GM21717 (cell line): Measurements from ENCODE around the gene B3GALT2.

Experiments
- ATAC-seq: cut with Tn5 transposase; IDR thresholded peaks from one replicate; pipeline ENCODE4 v1.9.1; 2021; ENCODE audit warnings: mild to moderate bottlenecking, moderate library complexity; ENCODE audit not compliant: unreplicated experiment

B3GALT2 gene

DNA sequence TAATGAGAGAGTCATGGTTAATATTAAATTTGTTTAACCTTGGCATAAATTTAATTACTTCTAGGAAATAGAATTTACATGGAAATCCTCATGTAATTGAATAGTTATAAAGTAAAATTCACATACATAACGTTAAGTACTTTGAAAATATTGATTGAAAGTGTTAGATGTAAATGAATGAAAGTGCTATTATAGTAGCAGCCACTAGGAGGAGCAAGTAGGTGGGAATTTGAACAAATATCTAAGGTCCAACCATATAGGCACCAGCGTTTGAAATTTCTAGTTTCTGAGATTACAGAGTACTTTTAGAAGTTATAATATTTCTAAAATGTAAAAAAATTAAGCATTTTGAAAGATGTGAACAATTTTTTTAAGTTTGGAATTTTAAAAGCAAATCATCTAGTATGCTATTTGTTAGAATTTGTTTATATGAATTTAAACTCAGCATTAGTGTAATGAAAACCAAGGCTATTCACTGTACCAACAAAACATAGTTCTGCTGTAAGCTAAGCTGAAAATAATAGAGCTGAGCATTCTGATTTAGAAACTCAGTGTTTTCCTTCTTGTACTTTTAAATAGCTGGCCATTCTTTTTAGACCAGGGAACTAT lies 3.3 kb downstream of the B3GALT2 start:
- peak; percentile 76 for ATAC-seq

DNA sequence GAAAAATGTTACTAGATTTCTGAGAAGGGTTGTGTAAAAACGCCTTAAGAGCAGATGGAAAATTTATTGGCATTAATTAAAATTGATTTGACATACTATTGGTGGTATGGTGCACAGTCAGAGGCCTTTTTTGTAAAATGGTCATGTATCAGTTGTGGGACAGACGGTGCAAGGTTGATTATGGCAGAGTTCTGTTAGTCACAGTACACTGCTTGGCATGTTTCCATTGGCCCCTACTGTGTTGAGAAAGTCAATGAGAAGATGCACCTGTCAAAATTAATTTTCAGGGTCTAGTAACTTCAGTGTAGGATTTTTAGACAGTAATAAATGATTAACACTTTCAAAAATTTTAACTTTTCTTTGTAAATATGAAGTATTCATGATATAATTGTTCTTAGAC lies 4.4 kb downstream of the B3GALT2 start:
- no peak for ATAC-seq

DNA sequence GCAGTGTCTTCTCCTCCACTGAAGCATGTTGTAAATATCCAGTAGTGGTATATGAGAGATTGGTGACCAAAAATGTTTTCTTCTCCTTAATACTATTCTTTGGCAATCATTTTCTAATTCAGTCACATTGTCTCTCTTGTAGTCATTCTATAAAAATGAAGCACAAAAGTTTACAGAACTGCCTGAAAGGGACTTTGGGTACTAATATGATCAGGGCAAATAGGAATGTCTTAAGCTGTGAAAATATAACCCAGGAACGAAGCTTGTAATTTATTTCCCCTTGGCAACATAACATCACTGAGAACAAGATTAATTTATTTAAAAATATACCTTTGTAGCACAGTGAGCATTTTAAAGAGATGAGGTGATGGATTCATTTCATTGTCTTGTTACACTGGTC lies 4.9 kb downstream of the B3GALT2 start:
- ATAC-seq: no peak

DNA sequence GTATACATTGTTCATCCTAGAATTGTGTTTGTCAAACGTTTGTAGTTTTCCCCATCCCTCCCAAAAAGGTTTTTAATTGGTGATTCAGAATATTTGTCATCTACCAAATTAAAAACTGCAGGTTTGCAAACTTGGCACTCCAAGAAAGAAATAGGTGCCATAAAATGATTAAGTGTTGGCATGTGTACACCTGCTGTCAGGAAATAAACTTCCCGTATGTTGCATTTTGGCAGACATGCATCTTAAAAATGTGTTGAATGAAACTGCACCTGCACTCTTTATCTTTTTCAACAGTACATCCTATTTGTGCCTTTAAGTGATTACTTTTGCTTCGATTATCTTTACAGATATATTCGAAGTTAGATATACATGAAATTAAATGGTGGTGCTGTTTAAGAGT lies 7.3 kb downstream of the B3GALT2 start:
- no peak for ATAC-seq

DNA sequence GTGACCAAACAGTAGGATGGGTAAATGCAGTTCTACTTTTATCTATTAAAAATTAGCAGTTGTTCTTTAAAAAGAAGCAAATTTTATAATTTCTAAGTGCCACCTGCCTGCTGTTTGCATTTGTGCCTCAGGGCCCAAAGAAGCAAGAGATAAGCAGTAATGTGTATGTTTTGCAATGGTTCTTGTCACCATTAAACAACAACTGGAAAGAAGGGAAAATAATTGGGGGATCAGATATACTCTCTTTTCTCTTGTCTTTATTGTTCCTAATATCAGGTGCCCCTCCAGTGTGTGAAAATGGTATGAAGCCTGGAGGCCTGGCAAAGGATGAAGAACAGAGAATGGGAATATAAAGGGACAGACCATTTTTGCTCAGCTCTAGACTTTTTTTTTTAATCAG lies 9.6 kb downstream of the B3GALT2 start:
- ATAC-seq: no peak

DNA sequence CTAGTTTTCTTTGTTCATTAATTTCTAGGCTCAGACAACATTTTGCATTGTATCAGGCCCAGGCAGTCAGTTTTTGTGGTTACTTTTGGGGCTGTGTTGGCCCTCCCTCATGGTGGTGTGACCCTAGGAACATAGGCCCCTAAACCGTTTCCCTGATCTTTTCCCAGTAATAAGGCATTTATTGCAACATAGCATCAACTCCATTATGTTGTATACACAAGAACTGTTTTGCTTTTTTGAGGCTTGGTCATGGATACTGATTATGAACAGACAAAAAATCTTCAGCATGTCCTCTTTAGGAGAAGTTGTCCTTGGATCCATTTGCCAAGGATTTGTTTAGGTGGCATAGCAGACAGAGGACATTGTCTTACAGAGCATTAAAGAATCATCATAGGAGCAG lies 10.3 kb downstream of the B3GALT2 start:
- no peak for ATAC-seq

DNA sequence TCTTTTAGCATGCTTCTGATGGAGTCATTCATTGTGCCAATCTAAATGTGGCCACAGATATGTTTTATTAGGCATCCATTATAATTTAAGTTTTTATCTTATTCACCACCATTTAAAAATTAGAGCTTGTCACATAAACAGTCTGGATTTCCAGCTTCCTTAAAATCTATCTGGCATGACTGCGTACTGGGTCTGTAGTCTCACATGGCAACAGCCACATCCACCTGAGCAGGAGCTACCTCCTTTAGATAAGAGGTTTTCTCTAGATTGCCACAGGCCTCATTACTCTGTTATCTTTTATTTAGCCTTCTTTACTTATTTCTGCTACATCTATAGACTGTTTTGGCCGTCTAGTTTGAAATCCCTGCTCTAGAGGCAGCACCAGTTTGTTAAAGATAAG lies 29.1 kb downstream of the B3GALT2 start:
- no peak for ATAC-seq

DNA sequence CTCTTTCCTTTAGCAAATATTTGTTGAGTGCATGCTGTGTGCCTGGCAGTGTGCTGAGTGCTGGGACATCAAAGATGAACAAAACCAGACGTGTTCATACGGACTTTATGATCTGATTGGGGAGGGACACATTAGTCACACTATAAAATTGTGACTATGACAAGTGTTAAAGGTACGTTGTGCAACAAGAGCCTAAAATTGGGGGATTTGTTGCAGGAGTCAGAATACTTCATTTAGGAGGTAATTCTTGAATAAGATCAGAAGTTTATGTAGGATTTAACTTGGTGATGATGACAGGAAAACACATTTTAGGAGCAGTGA lies 29.6 kb downstream of the B3GALT2 start:
- ATAC-seq: no peak

DNA sequence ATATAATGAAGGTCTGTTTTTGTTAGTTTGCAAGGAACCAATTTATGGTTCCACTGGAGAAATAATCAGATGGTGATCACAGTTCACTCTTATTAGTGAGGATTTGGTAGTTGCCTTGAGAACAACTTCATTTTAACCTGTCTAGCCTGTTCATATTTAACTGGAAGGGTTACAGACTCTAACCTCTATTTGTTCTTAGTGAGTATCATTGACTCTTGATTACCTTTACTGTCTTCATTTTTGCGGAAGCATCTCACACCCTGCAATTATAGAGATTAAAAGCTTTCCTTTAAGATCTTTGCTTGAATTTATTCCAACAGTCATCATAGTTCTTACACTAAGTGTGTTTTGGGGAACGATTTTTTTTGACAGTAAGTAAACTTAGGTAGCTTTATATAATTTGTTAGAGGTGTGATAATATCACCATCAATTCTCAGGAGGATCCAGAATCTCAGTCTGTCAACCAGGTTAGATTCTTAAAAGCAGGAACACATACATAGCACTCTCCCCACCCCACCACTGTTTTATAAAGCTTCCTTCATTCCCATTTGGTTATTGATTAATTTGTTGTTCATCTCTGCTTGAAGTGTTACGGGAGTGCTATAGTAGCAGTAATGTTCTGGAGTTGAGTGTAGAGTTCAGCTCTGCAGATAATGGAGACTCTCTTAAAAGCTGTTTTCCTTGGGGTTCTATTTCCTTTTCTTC lies 30.1 kb downstream of the B3GALT2 start:
- no peak for ATAC-seq

DNA sequence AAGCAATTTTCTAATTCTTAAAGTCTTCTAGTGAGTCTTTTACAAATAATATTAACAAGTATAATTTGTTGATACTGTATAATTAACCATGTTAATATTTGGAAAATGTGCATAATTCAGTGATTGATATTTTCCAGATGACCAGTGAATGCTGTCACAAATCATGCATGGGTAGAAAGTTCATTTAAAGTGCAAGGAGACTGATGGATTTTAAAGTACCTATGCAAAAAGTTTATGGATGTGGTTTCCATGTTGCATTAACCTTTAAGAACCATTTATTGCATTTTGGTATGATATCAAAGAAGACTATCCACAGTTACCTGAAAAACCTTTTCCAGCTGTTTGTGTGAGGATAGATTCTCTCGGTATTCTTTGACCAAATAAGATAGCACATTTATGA lies 41.4 kb downstream of the B3GALT2 start:
- no peak for ATAC-seq

DNA sequence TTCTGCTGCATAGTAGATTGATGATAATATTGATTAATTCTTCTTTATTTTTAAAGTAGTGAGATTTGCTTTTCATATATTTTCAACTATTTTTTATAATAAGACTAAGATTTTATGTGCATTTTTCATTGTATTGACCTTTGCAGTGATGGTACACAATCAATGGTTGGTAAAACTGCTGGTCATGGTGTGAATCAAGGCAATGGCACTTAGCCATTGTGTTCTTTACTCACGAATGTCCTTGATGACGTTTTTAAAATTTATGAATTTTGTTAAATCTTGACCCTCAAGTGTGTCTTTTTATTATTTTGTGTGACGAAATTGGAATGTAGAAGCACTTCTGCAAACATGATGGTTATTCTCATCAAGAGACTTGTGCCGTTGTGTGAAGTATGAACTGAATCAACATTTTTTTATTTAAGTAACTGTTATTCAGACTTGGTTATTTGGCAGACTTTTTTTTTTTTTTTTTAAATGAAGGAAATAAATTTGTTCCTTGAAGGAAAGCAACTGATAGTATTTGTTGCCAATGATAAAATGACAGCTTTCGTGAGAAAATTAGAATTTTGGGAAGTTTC lies 42.0 kb downstream of the B3GALT2 start:
- no peak for ATAC-seq

DNA sequence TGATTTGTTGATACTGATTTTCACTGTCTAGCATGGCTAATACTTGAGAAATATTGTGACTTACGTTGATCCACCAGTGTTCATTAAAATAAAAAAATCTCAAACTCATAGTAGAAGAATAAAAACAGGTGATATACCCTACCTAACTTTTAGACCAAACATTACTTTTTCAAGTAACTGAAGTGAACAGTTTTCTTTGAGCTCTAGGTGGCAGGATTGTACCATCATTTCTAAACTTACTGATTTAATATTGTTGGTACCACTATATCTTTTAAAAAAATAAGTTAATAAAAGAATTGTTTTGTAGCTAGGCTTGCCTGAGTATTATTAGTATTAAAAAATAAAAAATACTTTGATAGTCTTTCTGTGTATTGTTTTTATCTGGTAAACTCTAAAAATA lies 43.1 kb downstream of the B3GALT2 start:
- no peak for ATAC-seq

DNA sequence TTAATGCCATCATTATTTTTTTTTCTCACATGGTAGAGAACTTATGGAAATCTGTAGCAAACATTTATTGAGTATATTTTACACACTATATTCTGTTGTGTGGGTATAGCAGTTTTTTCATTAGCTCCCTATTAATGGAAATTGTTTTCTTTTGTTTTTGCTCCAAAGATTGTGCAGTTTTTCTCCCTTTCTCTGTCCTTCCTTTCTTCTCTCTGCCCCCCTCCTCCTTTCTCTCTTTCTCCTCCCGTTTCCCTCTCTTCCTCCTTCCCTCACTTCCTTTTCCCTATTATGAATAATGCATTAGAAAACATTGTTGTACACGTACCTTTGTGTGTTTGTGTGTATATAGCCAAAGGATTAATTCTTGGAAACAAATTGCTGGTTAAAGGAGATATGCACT lies 44.0 kb downstream of the B3GALT2 start:
- no peak for ATAC-seq

DNA sequence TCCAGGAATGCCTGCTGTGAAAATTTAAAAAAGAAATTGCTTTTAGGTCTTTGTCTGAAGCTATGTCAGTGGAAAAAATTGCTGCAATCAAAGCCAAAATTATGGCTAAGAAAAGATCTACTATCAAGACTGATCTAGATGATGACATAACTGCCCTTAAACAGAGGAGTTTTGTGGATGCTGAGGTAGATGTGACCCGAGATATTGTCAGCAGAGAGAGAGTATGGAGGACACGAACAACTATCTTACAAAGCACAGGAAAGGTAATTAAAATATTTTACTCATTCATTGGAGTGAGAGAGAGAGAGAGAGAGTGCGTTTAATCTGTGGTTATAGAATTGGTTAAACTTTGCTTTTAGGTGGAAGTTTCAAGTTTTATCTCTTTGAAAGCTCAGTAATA lies 44.6 kb downstream of the B3GALT2 start:
- no peak for ATAC-seq

DNA sequence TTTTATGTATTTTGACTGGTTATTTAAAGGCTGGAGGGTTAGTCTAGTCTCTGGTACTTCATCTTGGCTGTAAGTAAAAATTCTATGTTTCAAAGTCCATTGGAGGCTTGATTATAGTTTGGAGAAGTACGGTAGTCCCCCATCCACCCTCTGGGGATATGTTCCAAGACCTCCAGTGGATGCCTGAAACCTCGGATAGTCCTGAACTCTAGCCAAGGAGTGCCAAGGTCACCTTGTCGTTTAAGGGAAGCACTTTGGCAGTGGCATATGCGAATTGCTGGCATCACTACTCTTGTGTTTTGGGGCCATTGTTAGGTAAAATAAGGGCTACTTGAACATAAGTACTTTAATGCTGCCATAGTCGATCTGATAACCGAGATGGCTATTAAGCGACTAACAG lies 46.2 kb downstream of the B3GALT2 start:
- no peak for ATAC-seq

DNA sequence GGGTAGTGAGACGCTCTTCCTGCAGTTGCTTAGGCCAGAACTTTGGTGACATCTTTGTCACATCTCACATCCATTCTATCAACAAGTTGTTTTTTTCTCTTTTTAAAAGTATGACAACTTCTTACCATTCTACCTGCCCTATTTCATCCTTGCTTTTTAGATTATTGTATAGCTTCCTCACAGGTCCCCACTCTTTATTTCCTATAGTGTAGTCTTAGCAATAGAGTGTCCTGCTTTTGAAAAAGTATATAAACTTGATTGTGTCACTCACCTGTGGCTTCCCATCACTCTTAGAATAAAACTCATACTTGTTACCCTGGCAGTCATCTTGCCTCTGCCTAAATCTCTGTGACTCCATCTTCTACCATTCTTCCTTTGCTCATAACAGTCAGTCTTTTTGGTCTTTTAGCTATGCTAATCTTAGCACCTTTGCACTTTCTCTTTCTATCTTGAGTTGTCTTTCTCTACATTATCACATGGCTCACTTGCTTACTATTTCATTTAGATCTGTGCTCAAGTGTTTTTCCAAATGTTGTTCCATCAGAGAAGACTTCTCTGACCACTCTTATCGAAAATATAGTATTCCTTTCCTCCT lies 55.0 kb downstream of the B3GALT2 start:
- peak; percentile 84 for ATAC-seq
